Heart left ventricle (tissue), 13 donors: ENCODE measurements around the gene CYB5B.

Experiments
- POLR2A ChIP-seq, 2 donors: fragments of 450-650 bp; IDR thresholded peaks; one replicate each; pipeline ENCODE4 v1.6.1; 2017; ENCODE audit warnings: antibody characterized with exemption in 2 of 2, mild to moderate bottlenecking in 2 of 2, moderate library complexity in 2 of 2
- TF ChIP-seq, protein P1 (sequence below), 12 donors: fragments of 200-600 bp; sonication (generic) in 4 of 12; IDR thresholded peaks; one replicate each; pipeline versions ENCODE4 v1.5.0 to v1.8.0; 2018 to 2022; ENCODE audit warnings: antibody characterized with exemption in 12 of 12, mild to moderate bottlenecking in 5 of 12
- donor health status: ischemic (EF 13 %, LVEDD 7.1; RV severe dilation, severe dysfunction).
- donor health status: DM: no; HTN: yes; CAD: no.
- donor health status: DM: no; HTN: no; CAD: no.
- donor health status: ischemic (EF 25% LVEDD 6.9; RV normal size, moderate dysfunction).
- donor health status: ischemic (EF 25% LVEDD 5.7; RV mildly dilated, moderate dysfunction).
- donor health status: ischemic (EF 35%, LVEDD 5.7; RV mildly dilated, moderate dysfunction).
- donor health status: nonischemic (EF 11% LVEDD 7.7; RV severe dilation, severe dysfunction).
- donor health status: DM: yes; HTN: yes; CAD: no.
- donor health status: PGD.
- donor health status: ischemic (EF 29% LVEDD 5.4; RV normal size, mild dysfunction).
- donor health status: nonischemic (EF 23%, LVEDD 6.1; RV moderate dilation, normal function).

DNA sequence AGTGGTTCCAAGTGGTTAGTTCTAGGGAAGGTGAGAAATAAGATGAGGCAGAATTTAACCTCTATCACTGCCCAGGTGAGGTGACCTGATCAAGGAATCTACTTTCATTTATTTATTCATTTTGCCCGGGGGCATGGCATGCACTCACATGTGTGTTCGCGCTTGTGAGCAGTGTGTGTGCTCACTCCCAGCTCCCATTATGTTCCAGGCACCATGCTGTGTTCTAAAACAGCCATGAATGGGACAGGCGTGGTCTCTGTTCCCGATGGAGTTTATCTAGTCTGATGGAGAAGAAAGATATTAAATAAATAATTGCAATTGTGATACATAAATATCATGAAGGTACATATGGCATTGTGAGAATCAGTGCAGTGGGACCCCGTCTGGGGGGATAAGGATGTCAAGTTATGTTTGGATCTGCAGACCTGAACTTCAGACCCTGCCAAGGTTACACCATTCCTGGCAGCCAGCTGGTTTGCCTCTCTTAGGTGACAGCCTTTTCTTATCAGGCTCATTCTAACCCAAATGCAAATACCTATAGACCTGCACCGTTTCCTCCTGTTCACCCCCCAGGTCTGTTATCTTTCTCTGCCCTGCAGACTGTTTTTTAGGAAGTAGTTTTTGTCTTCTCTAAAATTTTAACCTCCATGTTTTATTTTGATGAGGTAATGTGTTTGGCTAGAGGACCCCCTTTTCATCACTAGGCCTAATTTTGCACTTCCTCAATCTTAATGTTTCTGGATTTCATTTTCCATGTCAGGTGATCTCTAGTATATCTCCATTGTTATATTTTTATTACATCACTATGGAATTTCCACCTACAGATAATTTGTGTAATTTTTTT is 11.8 kb downstream of the CYB5B start:
- TF ChIP-seq, protein P1, sequence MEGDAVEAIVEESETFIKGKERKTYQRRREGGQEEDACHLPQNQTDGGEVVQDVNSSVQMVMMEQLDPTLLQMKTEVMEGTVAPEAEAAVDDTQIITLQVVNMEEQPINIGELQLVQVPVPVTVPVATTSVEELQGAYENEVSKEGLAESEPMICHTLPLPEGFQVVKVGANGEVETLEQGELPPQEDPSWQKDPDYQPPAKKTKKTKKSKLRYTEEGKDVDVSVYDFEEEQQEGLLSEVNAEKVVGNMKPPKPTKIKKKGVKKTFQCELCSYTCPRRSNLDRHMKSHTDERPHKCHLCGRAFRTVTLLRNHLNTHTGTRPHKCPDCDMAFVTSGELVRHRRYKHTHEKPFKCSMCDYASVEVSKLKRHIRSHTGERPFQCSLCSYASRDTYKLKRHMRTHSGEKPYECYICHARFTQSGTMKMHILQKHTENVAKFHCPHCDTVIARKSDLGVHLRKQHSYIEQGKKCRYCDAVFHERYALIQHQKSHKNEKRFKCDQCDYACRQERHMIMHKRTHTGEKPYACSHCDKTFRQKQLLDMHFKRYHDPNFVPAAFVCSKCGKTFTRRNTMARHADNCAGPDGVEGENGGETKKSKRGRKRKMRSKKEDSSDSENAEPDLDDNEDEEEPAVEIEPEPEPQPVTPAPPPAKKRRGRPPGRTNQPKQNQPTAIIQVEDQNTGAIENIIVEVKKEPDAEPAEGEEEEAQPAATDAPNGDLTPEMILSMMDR (IDR thresholded peaks at IDR 0.05), result no peak
- no peak for TF ChIP-seq POLR2A (IDR thresholded peaks at IDR 0.05)
